A673 (cell line): Measurements from ENCODE around the gene C1QTNF9. TPM values are rescaled to one million over a fixed set of nuclear protein-coding genes. Genes with fewer than 3 reads are reported as not detected.

Experiments used
- BruUV-seq: library from RNA; stranded (reverse); fragments of 400-500 nt; replicated peaks from 2 replicates; lab custom pipeline; 2021; lab: Mats Ljungman, UMichigan
- CTCF ChIA-PET: fragments of 300-600 bp; sonication (Branson Sonifier 250); formaldehyde crosslinking; loops from one replicate; lab custom pipeline; 2022; ENCODE audit warnings: antibody characterized with exemption; lab: Charles Lee
- POLR2A ChIA-PET: fragments of 300-600 bp; sonication (Branson Sonifier 250); formaldehyde crosslinking; loops from one replicate; lab custom pipeline; 2022; ENCODE audit warnings: antibody characterized with exemption; ENCODE audit not compliant: low non-redundant PET; lab: Charles Lee
- DNase-seq: peaks from one replicate; pipeline ENCODE4 v3.0.0-alpha.2; 2015; ENCODE audit warnings: low spot score
- H3K27ac ChIP-seq: fragments of 200-600 bp; sonication (generic); 2 replicates; pipeline ENCODE4 v1.5.1; 2016; ENCODE audit warnings: mixed run types, low read depth, mild to moderate bottlenecking, mixed read lengths, antibody characterized with exemption, low read length; ENCODE audit not compliant: poor library complexity, severe bottlenecking
- H3K27me3 ChIP-seq: fragments of 200-600 bp; sonication (generic); replicated peaks from 2 replicates; pipeline ENCODE4 v1.6.1; 2017; ENCODE audit warnings: mixed run types, low read depth, mild to moderate bottlenecking, mixed read lengths, antibody characterized with exemption, low read length; ENCODE audit not compliant: insufficient read depth, poor library complexity
- H3K36me3 ChIP-seq: fragments of 200-600 bp; sonication (generic); 2 replicates; pipeline ENCODE4 v1.6.1; 2016; ENCODE audit warnings: mixed run types, mild to moderate bottlenecking, mixed read lengths, antibody characterized with exemption, low read length; ENCODE audit not compliant: insufficient read depth, poor library complexity, severe bottlenecking
- H3K4me1 ChIP-seq: fragments of 200-600 bp; sonication (generic); 2 replicates; pipeline ENCODE4 v1.6.1; 2017; ENCODE audit warnings: mixed run types, mild to moderate bottlenecking, mixed read lengths, antibody characterized with exemption, low read length; ENCODE audit not compliant: insufficient read depth, poor library complexity, severe bottlenecking
- H3K4me3 ChIP-seq: fragments of 200-600 bp; sonication (generic); 2 replicates; pipeline ENCODE4 v1.5.1; 2016; ENCODE audit warnings: low read depth, mixed run types, mild to moderate bottlenecking, mixed read lengths, low read length; ENCODE audit not compliant: poor library complexity, severe bottlenecking
- H3K9me3 ChIP-seq: fragments of 200-600 bp; sonication (generic); 2 replicates; pipeline ENCODE4 v1.6.1; 2016; ENCODE audit warnings: mixed run types, low read depth, mild to moderate bottlenecking, mixed read lengths, antibody characterized with exemption, low read length; ENCODE audit not compliant: poor library complexity, severe bottlenecking
- CTCF ChIP-seq: fragments of 300-800, 200-600 bp; sonication (generic); conservative IDR thresholded peaks from 2 replicates; pipeline ENCODE4 v1.5.1; 2017; ENCODE audit warnings: low read depth, mild to moderate bottlenecking, antibody characterized with exemption, low read length, moderate library complexity, mixed read lengths
- EZH2 ChIP-seq: fragments of 200-600 bp; sonication (generic); IDR thresholded peaks from 2 replicates; pipeline ENCODE4 v1.6.1; 2017; ENCODE audit warnings: borderline replicate concordance, low read depth, mild to moderate bottlenecking, mixed read lengths, antibody characterized with exemption, low read length; ENCODE audit not compliant: poor library complexity, severe bottlenecking
- intact Hi-C: fragments of 100-400 bp; cut with micrococcal nuclease; formaldehyde crosslinking; loops from one replicate; pipeline ENCODE4 v1.10.0; 2022; ENCODE audit not compliant: unreplicated experiment
- total RNA-seq: library from RNA; stranded (reverse); gene quantifications from 2 replicates; pipeline ENCODE4 v1.2.3, GENCODE V29; 2021

C1QTNF9 gene
- total RNA-seq, 1 experiment from 2014 or later, result 0.34 TPM

DNA sequence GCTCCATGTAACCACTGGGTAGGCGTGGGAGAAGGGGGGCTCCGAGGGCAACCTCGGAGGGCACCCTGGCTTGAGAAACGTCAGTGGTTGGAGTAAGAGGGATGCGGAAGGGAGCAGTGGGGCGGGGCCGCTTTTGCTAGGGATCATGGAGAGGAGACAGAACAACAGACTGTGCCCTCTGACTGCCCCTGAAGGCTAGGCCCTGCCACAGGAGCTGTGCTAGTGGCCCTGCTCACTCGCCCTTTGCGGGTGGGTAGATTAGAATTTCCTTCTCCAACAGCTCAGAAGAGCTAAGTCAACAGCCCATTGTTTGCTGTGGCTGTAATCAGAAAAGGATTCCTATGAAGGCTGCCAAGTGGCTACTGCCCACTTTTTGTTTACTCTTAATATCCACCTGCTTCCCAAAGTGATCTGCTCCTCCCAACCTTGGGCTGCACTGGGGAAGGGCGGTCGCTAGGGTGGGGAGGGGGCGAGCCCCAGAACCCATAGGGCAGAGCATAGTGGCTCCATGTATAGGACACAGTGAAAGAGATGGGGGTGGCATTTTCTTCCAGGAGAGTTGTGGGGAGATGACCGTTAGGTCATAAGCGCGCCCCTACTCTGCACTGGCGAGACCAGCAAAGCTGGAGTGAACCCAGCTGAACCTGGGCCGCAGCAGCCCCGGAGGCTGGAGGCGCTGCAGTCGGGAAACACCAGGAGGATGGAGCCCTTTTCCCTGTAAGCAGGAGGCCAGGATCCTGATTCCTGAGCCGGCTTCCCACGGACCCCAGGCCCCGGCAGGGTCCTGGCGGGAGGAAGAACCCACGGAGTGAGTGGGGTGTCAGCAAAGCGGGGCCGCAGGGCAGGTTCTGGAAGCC is 1.9 kb upstream of the C1QTNF9 start:
- Histone ChIP-seq H3K27ac (peak overlapping the region; percentile 16), H3K4me1 (no peaks in the 10 kb centered on the region), H3K9me3 (no peaks in the 10 kb centered on the region), H3K27me3 (no peaks in the 10 kb centered on the region), H3K36me3 (peaks cover 33% of the 10 kb centered on the region), H3K4me3 (no peak overlapping the region)
- TF ChIP-seq EZH2 (no peak), CTCF (no peak)
- DNase-seq, result no peak
- no TSS peak for BruUV-seq
- ChIA-PET POLR2A (no interaction called here), CTCF (no interaction called here)
- intact Hi-C loops, result no loop called here

GRCh38 chr13:24308068-24308445 is 1.3 kb upstream of the C1QTNF9 start:
- TF ChIP-seq CTCF, result no peak
- TF ChIP-seq EZH2, result no peak
- H3K4me3 ChIP-seq, result no peak overlapping the region
- no peak overlapping the region for H3K27ac ChIP-seq
- ChIA-PET POLR2A (no interaction called here), CTCF (no interaction called here)
- H3K27me3 ChIP-seq, result no peaks in the 10 kb centered on the region
- H3K9me3 ChIP-seq, result no peaks in the 10 kb centered on the region
- BruUV-seq, result no TSS peak
- intact Hi-C loops, result no loop called here
- H3K4me1 ChIP-seq, result no peaks in the 10 kb centered on the region
- DNase-seq, result no peak
- peaks cover 27% of the 10 kb centered on the region for H3K36me3 ChIP-seq

- no peak for DNase-seq
- CTCF ChIA-PET, result no interaction called here
- intact Hi-C loops, result no loop called here
- Histone ChIP-seq H3K4me3 (no peak overlapping the region), H3K27ac (no peak overlapping the region), H3K27me3 (no peaks in the 10 kb centered on the region), H3K9me3 (no peaks in the 10 kb centered on the region), H3K4me1 (no peaks in the 10 kb centered on the region), H3K36me3 (peaks cover 22% of the 10 kb centered on the region)
- POLR2A ChIA-PET, result no interaction called here
- TF ChIP-seq EZH2 (no peak), CTCF (no peak)
- no TSS peak for BruUV-seq
These were observed 826 bp upstream of the C1QTNF9 start for GRCh38 chr13:24308488-24309020.
